Measurements from ENCODE around the gene RFXANK.
"Not testable (repeated sequence)": the region's sequence is repeated elsewhere in the genome, so short reads cannot be mapped to it uniquely, and the experiment has no call there.

RFXANK gene

GRCh38 chr19:19207637-19208572 lies 15.8 kb downstream of the RFXANK start:
- DNase-seq, result no peak

DNA sequence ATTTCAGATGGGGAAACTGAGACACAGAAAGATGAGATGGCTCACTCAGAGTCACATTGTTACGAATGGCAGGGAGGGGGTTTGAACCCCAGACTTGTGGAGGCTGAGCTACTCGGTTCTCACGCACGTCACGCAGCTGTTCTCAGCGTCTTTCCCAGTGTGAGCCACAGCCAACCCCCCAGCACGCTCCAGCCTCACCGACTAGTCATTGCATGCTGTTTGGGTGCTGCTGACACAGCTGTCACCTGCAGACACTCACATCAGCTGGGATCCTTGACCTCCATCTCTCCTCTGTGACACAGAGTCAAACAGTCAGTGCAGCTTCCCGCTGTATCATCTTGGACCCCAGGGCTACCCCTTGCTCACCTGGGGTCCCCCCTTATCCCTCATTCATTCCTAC lies 17.3 kb downstream of the RFXANK start:
- no peak for DNase-seq

DNA sequence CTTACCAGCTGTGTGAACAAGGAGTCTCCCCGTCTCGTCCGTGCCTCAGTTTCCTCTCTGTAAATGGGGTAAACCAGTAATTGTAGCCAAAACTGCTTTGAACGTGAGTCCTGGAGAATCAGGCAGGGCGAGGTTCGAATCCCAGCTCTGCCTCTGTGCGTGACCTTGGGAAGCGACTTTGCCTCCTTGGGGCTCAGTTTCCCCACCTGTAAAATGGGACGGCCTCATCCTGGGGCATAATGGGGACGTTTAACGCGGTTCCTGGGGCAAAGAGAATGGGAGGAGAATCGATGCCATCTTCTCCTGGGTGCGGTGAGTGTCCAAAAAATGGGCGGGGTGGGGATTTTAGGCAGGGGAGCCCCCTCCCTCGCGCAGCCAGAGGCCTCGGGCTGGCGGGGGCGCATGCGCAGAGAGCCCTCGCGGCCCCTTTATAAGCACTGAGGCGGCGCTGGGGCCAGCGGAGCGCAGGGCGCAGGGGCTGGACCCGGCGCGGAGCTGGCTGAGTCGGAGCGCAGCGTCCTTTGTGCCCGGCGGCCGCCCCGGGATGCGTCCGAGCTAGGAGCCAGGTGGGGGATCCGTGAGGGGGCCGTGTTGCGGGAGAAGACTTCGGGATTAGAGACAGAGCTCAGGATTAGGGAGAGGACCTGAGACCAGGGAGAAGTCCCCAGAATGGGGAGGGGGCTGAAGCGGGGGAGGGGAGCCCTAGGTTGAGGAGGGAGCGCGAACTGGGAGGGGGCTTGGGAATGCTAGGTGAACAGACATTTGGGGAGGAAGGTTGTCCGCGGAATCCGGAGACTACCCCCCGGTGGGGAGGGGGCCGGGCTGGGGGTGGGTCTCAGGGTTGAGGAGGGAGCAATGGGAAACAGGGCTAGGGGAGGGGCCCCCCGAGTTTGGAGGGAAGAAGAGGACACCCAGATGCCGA lies 19.7 kb downstream of the RFXANK start, which contains the start of gene NCAN:
Gene NCAN (plus strand): TSS at position 460 of the 922 bp plus-strand sequence. CDS start 4,996 bp downstream, outside the sequence.
- no peak for DNase-seq

- DNase-seq, result no peak
Observed at GRCh38 chr19:19212916-19213315, 20.9 kb downstream of the RFXANK start.

GRCh38 chr19:19213426-19214158 lies 21.5 kb downstream of the RFXANK start:
- DNase-seq, result no peak

DNA sequence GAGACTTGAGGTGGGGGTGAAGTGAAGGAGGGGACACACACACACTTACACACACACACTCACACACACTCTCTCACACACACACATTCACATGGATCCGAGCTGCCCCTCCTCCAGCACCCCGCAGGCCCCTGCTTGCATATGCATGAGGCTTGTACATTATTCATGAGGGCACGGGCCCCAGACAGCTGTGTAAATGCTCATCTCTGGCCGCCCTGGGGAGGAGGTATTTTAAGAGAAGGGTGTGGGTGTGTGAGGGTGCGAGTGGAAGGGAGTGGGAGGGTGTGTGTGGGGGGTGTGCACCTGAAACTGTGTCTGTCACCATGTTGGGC lies 22.1 kb downstream of the RFXANK start:
- no peak for DNase-seq

- DNase-seq, result no peak
Observed at GRCh38 chr19:19214892-19215291, 22.8 kb downstream of the RFXANK start.

GRCh38 chr19:19215792-19216191 lies 23.7 kb downstream of the RFXANK start:
- no peak for DNase-seq

GRCh38 chr19:19217099-19217498 lies 25.0 kb downstream of the RFXANK start:
- DNase-seq, result peak in 1 of 2 donors; percentile 13

- no peak for DNase-seq
Observed at GRCh38 chr19:19218911-19219310, 26.9 kb downstream of the RFXANK start.

GRCh38 chr19:19221000-19221399 lies 28.9 kb downstream of the RFXANK start:
- DNase-seq, result not testable (repeated sequence)

DNA sequence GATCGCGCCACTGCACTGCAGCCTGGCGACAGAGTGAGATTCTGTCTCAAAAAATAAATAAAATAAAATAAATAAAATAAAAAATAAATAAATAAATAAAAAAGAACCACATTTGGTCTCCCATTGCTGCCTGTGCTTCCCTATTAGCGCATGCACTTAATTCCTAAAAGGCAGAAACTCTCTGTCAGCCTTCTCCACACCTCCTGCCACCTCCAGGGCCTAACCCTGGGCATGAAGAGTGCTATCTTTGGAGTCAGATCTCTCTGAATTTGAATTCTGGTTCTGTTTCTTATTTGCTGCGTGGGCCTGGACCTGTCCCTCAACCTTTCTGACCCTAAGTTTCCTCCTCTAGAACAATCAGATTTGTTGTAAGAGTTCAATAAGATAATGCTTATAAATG lies 31.0 kb downstream of the RFXANK start:
- DNase-seq, result no peak

GRCh38 chr19:19223636-19224035 lies 31.6 kb downstream of the RFXANK start:
- DNase-seq, result no peak

GRCh38 chr19:19224150-19224851 lies 32.2 kb downstream of the RFXANK start:
- no peak for DNase-seq

DNA sequence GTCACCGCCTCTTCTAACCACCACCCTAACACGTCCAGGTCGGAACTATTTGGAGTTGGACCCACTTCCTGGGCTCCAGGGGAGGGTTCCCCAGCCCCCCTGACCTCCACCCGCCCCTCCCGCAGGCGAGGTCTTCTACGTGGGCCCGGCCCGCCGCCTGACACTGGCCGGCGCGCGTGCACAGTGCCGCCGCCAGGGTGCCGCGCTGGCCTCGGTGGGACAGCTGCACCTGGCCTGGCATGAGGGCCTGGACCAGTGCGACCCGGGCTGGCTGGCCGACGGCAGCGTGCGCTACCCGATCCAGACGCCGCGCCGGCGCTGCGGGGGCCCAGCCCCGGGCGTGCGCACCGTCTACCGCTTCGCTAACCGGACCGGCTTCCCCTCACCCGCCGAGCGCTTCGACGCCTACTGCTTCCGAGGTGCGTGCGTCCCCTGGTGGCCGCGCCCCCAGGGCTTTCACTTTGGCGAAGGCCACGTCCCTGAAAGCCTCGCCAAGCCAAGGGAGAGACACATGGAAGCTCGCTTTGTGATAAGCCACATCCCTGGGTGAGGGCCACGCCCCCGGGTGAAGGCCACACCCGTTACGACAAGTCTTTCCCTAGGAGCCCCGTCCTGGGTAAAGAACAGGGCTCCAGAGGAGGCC lies 32.9 kb downstream of the RFXANK start:
- DNase-seq, result peak; percentile 78 to 80

- DNase-seq, result no peak
Observed at GRCh38 chr19:19226204-19226603, 34.1 kb downstream of the RFXANK start.

GRCh38 chr19:19226663-19227062 lies 34.6 kb downstream of the RFXANK start:
- DNase-seq, result no peak

GRCh38 chr19:19227217-19227616 lies 35.2 kb downstream of the RFXANK start:
- DNase-seq, result no peak

GRCh38 chr19:19229701-19230100 lies 37.6 kb downstream of the RFXANK start:
- DNase-seq, result no peak

- DNase-seq, result no peak
Observed at GRCh38 chr19:19230999-19231398, 38.9 kb downstream of the RFXANK start.

DNA sequence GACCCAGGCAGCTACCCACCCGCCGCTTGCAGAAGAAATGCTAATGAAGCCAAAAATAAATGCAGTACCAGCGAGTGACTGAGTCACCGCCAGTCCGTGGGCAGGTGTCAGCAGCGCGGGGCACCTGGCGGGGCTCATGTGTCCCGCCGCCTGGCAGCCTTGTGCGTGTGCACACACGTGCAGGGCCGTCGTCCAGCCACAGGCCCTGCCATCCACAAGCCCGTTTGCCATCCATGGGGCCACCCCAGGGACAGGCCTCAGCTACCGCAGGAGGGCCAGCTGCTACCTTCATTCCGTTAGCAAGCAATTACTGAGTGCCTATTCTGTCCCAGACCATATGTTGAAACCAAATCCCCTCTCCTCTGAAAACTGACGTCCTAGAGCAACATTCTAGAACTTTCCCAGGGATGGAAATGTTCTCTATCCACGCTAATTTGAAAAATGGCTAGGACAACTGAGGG lies 40.2 kb downstream of the RFXANK start:
- no peak for DNase-seq
